ENCODE data around the gene TMEM132A.

The TMEM132A gene

DNA sequence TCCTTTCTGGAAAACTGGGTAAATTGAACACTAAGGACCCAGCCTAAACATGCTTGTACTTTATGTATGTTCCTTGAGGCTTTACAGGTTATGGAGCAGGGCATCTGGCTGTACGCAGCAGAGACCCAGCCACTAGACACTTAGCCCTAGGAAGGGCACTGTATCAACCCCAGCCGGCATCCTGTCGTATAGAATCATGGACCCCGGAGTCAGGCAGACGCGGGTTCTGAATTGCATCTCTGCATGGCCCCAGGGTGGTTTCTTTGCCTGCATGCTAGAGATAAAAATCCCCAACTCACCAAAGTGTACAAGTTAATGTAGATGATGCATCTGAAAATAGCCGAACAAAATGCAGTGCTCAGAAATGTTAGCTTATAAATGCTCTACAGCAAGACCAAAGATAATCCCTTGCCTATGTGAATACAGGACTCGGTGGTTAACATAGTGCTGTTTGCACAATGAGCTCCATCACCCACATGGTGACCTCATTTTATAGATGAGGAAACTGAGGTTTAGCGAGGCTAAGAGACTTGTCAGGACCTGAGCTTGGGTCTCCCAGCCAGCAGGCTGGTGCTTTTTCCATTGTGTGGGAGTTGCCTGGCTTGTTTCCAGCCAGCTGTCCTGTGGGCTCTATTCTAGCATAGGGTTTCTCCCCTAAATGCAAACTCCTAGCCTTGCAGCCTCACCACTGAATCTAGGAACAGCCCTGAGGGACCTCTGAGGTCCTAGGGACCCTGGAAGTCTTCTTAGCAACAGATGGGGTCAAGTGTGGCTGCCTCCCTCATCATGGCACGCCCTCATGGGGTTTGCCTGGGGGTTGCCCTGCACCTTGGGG, 54.5 kb downstream of the TMEM132A start:
- no peak overlapping the region for H3K4me3 ChIP-seq (ENCODE audit: low read depth, low read length)
- no peak for DNase-seq (ENCODE audit: low read depth)
- TF ChIP-seq, protein P1, sequence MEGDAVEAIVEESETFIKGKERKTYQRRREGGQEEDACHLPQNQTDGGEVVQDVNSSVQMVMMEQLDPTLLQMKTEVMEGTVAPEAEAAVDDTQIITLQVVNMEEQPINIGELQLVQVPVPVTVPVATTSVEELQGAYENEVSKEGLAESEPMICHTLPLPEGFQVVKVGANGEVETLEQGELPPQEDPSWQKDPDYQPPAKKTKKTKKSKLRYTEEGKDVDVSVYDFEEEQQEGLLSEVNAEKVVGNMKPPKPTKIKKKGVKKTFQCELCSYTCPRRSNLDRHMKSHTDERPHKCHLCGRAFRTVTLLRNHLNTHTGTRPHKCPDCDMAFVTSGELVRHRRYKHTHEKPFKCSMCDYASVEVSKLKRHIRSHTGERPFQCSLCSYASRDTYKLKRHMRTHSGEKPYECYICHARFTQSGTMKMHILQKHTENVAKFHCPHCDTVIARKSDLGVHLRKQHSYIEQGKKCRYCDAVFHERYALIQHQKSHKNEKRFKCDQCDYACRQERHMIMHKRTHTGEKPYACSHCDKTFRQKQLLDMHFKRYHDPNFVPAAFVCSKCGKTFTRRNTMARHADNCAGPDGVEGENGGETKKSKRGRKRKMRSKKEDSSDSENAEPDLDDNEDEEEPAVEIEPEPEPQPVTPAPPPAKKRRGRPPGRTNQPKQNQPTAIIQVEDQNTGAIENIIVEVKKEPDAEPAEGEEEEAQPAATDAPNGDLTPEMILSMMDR (IDR thresholded peaks at IDR 0.05; ENCODE audit: low read depth, low read length, missing control alignments), result no peak
- in situ Hi-C loops (cut with HindIII; ENCODE audit: low sequenced_read_pairs), result no loop called here

DNA sequence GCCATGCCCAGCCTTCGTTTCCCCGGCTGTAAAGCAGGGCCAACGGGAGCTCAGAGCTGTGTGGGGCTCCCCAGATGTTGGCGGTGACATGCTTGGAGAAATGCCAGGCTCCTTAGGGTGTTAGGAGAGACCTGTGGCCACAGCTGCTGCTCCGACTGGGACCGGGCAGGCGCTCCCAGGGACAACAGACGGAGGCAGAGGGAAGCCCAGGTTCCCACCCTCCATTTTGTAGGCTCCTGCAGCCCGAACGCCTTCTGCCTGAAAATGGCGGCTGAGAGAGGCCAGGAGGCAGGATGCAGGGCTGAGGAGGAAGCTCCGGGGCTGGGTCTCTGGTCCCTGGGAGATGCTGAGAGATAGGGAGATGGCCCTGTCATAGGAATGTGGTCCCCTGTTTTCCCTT, 57.3 kb downstream of the TMEM132A start:
- in situ Hi-C loops (cut with HindIII; ENCODE audit: low sequenced_read_pairs), result no loop called here
- TF ChIP-seq, protein P1 (IDR thresholded peaks at IDR 0.05; ENCODE audit: low read depth, low read length, missing control alignments), result no peak
- no peak for DNase-seq (ENCODE audit: low read depth)
- no peak overlapping the region for H3K4me3 ChIP-seq (ENCODE audit: low read depth, low read length)

DNA sequence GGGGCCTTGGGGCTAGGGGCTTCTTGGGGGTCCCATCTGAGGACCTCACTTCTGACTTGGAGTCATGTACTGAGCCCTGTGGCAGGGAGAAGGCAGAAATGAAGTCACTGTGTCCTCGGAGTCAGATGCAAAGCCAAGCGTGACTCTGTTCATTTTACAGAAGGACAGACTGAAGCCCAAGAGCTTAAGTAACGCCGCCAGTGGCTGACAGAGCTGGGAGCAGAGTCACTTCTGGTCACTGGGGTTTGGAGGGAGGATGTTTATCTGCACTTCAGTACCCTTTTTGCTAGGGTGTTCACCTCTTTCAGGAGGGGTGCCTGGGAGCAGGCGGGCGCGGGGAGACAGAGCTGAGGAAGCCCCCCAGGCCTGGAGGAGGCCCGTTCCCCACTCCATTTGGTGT, 57.9 kb downstream of the TMEM132A start:
- no peak overlapping the region for H3K4me3 ChIP-seq (ENCODE audit: low read depth, low read length)

DNA sequence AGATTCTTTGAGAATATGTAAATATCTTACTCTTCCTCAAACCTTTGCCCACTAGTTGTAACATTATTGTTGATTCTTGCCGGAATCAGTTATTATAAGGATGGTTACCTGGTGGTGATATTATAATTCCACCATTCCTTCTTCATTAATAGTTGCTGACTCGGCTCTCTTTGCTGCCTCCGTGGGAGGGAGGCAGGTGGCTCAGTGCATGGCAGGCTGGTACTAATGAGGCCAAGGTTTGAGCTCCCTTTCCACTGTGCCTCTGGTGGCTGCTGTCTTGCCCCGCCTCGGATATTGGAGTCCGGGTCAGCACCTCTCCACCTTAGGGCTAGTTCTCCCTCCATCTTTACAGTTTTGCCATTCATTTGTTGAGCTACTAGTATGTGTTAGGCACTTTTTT, 59.9 kb downstream of the TMEM132A start:
- TF ChIP-seq, protein P1 (IDR thresholded peaks at IDR 0.05; ENCODE audit: low read depth, low read length, missing control alignments), result no peak
- no peak overlapping the region for H3K4me3 ChIP-seq (ENCODE audit: low read depth, low read length)
- in situ Hi-C loops (cut with HindIII; ENCODE audit: low sequenced_read_pairs), result no loop called here
- DNase-seq (ENCODE audit: low read depth), result no peak

More for the DNA sequence above, 57.9 kb downstream of the TMEM132A start:
- TF ChIP-seq, protein P1 (IDR thresholded peaks at IDR 0.05; ENCODE audit: low read depth, low read length, missing control alignments), result no peak
- in situ Hi-C loops (cut with HindIII; ENCODE audit: low sequenced_read_pairs), result no loop called here
- no peak for DNase-seq (ENCODE audit: low read depth)

DNA sequence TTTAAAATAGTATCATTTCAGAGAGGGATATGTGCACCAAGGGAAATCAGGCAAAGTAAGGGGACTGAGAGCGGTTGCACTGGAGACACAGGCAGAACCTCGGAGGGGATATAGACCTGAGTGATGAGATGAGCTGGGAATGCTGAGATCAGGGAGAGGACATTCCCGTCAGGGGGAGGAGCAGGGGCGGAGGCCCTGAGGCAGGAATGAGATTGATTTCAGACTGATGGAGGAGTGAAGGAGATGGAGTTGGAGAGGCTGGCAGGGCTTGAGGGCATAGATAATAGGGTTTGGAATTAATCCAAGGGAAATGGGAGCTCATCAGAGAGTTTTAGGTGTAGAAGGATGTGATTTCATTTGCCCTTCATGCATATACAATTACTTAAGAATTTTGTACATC, 60.4 kb downstream of the TMEM132A start:
- TF ChIP-seq, protein P1 (IDR thresholded peaks at IDR 0.05; ENCODE audit: low read depth, low read length, missing control alignments), result no peak
- H3K4me3 ChIP-seq (ENCODE audit: low read depth, low read length), result no peak overlapping the region
- in situ Hi-C loops (cut with HindIII; ENCODE audit: low sequenced_read_pairs), result no loop called here
- DNase-seq (ENCODE audit: low read depth), result no peak

DNA sequence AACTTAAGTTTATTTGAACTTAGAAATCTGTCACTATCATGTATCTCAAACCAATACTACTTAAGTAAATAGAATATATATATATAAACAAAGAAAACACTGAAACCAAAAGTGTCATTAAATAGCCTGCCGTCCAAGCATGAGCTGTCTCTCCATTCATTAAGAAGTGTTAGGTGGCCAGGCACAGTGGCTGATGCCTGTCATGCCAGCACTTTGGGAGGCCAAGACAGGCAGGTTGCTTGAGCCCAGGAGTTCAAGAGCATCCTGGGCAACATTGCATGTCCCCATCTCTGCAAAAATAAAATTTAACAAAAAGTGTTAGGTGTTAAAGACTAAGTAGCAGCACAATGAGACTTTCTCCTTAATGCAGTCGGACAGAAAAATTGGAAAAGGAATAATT, 61.2 kb downstream of the TMEM132A start:
- in situ Hi-C loops (cut with HindIII; ENCODE audit: low sequenced_read_pairs), result no loop called here
- TF ChIP-seq, protein P1 (IDR thresholded peaks at IDR 0.05; ENCODE audit: low read depth, low read length, missing control alignments), result no peak
- DNase-seq (ENCODE audit: low read depth), result no peak
- H3K4me3 ChIP-seq (ENCODE audit: low read depth, low read length), result no peak overlapping the region
